Astrocyte (in vitro differentiated cells and primary cell): ENCODE results near the gene BICRAL.

ENCODE experiments used
- CTCF ChIP-seq: IDR thresholded peaks from 2 replicates; pipeline ENCODE4 v1.5.1; 2011; ENCODE audit warnings: low read depth, mild to moderate bottlenecking, inconsistent platforms, low read length, moderate library complexity; ENCODE audit not compliant: insufficient read depth
- EZH2 ChIP-seq: IDR thresholded peaks from 2 replicates; pipeline ENCODE4 v1.6.1; 2012; ENCODE audit warnings: mild to moderate bottlenecking, low read length, inconsistent platforms; ENCODE audit not compliant: insufficient read depth

DNA sequence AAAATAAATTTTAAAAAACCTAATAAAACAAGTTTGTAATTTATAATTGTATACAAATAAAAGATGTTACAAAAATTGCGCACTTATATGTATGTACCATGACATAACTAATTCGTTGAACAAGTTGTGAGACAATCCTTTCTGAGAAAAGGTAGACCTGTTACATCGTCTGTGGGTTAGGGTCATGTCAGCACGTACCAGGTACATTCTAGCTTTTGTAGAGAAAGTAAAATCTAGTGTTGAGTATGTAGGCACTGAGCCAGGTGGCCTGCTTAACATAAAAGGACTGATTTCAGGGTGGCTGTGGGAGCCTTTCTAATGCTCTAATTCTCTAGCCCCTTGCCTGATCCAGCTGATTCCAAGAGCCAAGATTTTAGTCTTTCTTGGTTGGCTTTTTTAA is 108.0 kb downstream of the BICRAL start:
- no peak for TF ChIP-seq CTCF
- no peak for TF ChIP-seq EZH2
